ENCODE measurements around the gene RDH11.

GRCh38 chr14:67643713-67644112, 51.9 kb downstream of the RDH11 start:
- TF ChIP-seq CTCF (IDR thresholded peaks at IDR 0.05 in 2 of 3, conservative IDR thresholded peaks at IDR 0.05 in 1 of 3; ENCODE audit: borderline replicate concordance in 1 of 3, insufficient read depth in 1 of 3, low read depth in 2 of 3, low read length in 2 of 3) (no peak), ATF3 (IDR thresholded peaks at IDR 0.05) (no peak), REST (IDR thresholded peaks at IDR 0.05; ENCODE audit: low read depth) (no peak)
